OCI-LY7 (cell line): ENCODE measurements around the gene WNT3A. TPM values are rescaled to one million over a fixed set of nuclear protein-coding genes. Genes with fewer than 3 reads are reported as not detected.

Source experiments
- BruUV-seq: library from RNA; stranded (reverse); fragments of 400-500 nt; replicated peaks from 2 replicates; lab custom pipeline; 2021; lab: Mats Ljungman, UMichigan
- CTCF ChIA-PET: fragments of 300-600 bp; sonication (Branson Sonifier 250); formaldehyde crosslinking; loops from one replicate; lab custom pipeline; 2022; ENCODE audit warnings: antibody characterized with exemption; ENCODE audit not compliant: unreplicated experiment; lab: Charles Lee
- POLR2A ChIA-PET: fragments of 300-600 bp; sonication (Branson Sonifier 250); formaldehyde crosslinking; loops from one replicate; lab custom pipeline; 2022; ENCODE audit warnings: antibody characterized with exemption; lab: Charles Lee
- DNase-seq: peaks from one replicate; pipeline ENCODE4 v3.0.0-alpha.2; 2015; ENCODE audit warnings: low spot score
- H2AFZ ChIP-seq: fragments of 200-600 bp; sonication (generic), shearing (Covaris generic); 2 replicates; pipeline ENCODE4 v1.6.1; 2014; ENCODE audit warnings: mild to moderate bottlenecking, antibody characterized with exemption, low read length, moderate library complexity
- H3K27ac ChIP-seq: fragments of 200-600 bp; sonication (generic); 2 replicates; pipeline ENCODE4 v1.5.1; 2014; ENCODE audit warnings: mixed run types, low read depth, mild to moderate bottlenecking, moderate library complexity, low read length, inconsistent platforms; ENCODE audit not compliant: poor library complexity, severe bottlenecking
- H3K36me3 ChIP-seq: fragments of 200-600 bp; sonication (generic); 2 replicates; pipeline ENCODE4 v1.6.1; 2014; ENCODE audit warnings: mild to moderate bottlenecking, antibody characterized with exemption, low read length, moderate library complexity, mixed read lengths; ENCODE audit not compliant: insufficient read depth
- H3K4me1 ChIP-seq: fragments of 200-600 bp; sonication (generic); 2 replicates; pipeline ENCODE4 v1.5.1; 2014; ENCODE audit warnings: mild to moderate bottlenecking, low read length; ENCODE audit not compliant: insufficient read depth, poor library complexity, severe bottlenecking
- H3K4me2 ChIP-seq: fragments of 200-600 bp; sonication (generic); 2 replicates; pipeline ENCODE4 v1.6.1; 2014; ENCODE audit warnings: mild to moderate bottlenecking, low read length
- H3K4me3 ChIP-seq: fragments of 200-600 bp; sonication (generic); 2 replicates; pipeline ENCODE4 v1.5.1; 2014; ENCODE audit warnings: mild to moderate bottlenecking, low read depth, low read length; ENCODE audit not compliant: poor library complexity, severe bottlenecking
- H3K79me2 ChIP-seq: fragments of 200-600 bp; sonication (generic); 2 replicates; pipeline ENCODE4 v1.6.1; 2016; ENCODE audit warnings: low read depth, mild to moderate bottlenecking, low read length, moderate library complexity, mixed read lengths; ENCODE audit not compliant: insufficient read depth
- H3K9me2 ChIP-seq: fragments of 200-600 bp; sonication (generic); 2 replicates; pipeline ENCODE4 v1.6.1; 2016; ENCODE audit warnings: mild to moderate bottlenecking, low read length, mixed read lengths; ENCODE audit not compliant: insufficient read depth
- H3K9me3 ChIP-seq: fragments of 200-600 bp; sonication (generic); 2 replicates; pipeline ENCODE4 v1.6.1; 2014; ENCODE audit warnings: mild to moderate bottlenecking, mixed run types, low read length, mixed read lengths
- H4K20me1 ChIP-seq: fragments of 200-600 bp; sonication (generic); 2 replicates; pipeline ENCODE4 v1.6.1; 2014; ENCODE audit warnings: mild to moderate bottlenecking, antibody characterized with exemption, low read length, moderate library complexity, mixed read lengths; ENCODE audit not compliant: insufficient read depth
- CTCF ChIP-seq: fragments of 200-600 bp; sonication (generic); conservative IDR thresholded peaks from 2 replicates; pipeline ENCODE4 v1.5.1; 2014; ENCODE audit warnings: mild to moderate bottlenecking, antibody characterized with exemption, low read length, moderate library complexity, mixed read lengths
- EZH2phosphoT487 ChIP-seq: fragments of 200-600 bp; sonication (generic); IDR thresholded peaks from 2 replicates; pipeline ENCODE4 v1.6.1; 2018; ENCODE audit warnings: low read depth, borderline replicate concordance, mild to moderate bottlenecking, mixed run types, antibody characterized with exemption, low read length, moderate library complexity, mixed read lengths
- intact Hi-C: fragments of 100-400 bp; cut with micrococcal nuclease; formaldehyde crosslinking; loops from one replicate; pipeline ENCODE4 v1.10.0; 2022; ENCODE audit not compliant: unreplicated experiment
- total RNA-seq, 2 experiments: library from RNA; depleted of rRNA in 1 of 2; stranded (reverse); fragments of >200 nt in 1 of 2; shearing (Covaris generic) in 1 of 2; gene quantifications; 2 replicates each; pipeline ENCODE4 v1.2.3, GENCODE V29; 2014 to 2022

WNT3A gene
- total RNA-seq, 2 experiments from 2014 or later = not detected

DNA sequence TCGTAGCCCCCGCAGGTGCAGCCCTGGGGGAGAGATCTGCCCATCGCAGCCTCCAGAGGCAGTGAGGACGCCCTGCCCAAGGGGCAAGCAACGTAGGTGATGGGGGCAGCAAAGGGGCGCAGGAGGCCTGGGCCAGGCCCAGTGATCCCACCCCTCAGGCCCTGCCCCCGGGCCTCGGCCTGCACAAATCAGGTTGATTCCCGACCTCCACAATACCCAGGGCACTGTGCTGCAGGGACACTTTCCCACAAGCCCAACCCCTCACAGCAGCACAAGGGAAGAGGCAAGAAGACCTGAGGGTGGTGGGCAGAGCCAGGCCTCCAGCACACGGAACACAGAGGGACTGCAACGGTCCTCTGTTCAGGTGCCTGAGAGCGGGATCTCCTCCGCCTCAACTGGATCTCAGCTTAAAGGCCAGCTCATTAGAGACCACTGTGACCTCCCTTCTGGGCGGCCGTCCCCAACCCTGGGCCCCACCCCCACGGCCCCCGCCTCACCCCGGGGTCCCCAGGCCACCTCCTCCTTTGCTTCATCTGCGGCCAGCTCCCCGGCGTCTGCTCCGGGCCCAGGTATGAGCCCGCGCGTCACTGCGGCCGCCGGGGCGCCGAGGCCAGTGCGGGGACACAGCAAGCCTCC is 74.9 kb downstream of the WNT3A start:
- ChIA-PET CTCF (interaction anchor here (0.5 to 0.6 kb wide), 2 partner anchors 833 to 1029 kb away, joined by 3 to 5 read pairs; no protein-coding TSS in a partner anchor), POLR2A (interaction anchor here (0.6 to 2.1 kb wide), 6 partner anchors 9 to 27 kb away, joined by 3 to 5 read pairs (median 4); no protein-coding TSS in a partner anchor)
- Histone ChIP-seq H3K4me3 (peak overlapping the region; percentile 84), H3K79me2 (peaks cover 67% of the 10 kb centered on the region), H2AFZ (no peak overlapping the region; the same call in 1 of the 2 replicates), H3K36me3 (peaks cover 41% of the 10 kb centered on the region), H3K4me2 (peak overlapping the region; percentile 97), H3K4me1 (peaks cover 23% of the 10 kb centered on the region), H3K27ac (peak overlapping the region; percentile 57), H3K9me3 (no peaks in the 10 kb centered on the region), H4K20me1 (peaks cover 36% of the 10 kb centered on the region), H3K9me2 (no peaks in the 10 kb centered on the region)
- peak; percentile 37 for DNase-seq
- TF ChIP-seq EZH2phosphoT487 = no peak
- no peak for TF ChIP-seq CTCF
- BruUV-seq = no TSS peak
- intact Hi-C loops = loop anchor here (1.0 to 5.0 kb wide), 3 partner anchors 86 to 405 kb away; partner anchors contain the start of gene IBA57

GRCh38 chr1:228082214-228082917 is 75.6 kb downstream of the WNT3A start, which contains the start of gene ARF1:
Gene ARF1, plus strand, starts transcription at chr1:228082708. Its CDS starts 14,407 bp downstream, at chr1:228097115.
- ChIA-PET POLR2A (interaction anchor here (0.6 to 2.1 kb wide), 6 partner anchors 9 to 376 kb away, joined by 3 to 5 read pairs (median 4); no protein-coding TSS in a partner anchor), CTCF (interaction anchor here (0.5 to 0.6 kb wide), 2 partner anchors 832 to 1028 kb away, joined by 3 to 5 read pairs; no protein-coding TSS in a partner anchor)
- no peak for TF ChIP-seq EZH2phosphoT487
- TF ChIP-seq CTCF = no peak
- Histone ChIP-seq H3K4me3 (peak within 1 kb of the TSS; percentile 84), H2AFZ (no peak within 1 kb of the TSS; the same call in 1 of the 2 replicates), H3K9me3 (no peaks in the 10 kb centered on the region), H3K36me3 (peaks cover 45% of the 10 kb centered on the region), H3K4me1 (peaks cover 29% of the 10 kb centered on the region), H4K20me1 (peaks cover 42% of the 10 kb centered on the region), H3K27ac (peak within 1 kb of the TSS; percentile 62), H3K79me2 (peaks cover 74% of the 10 kb centered on the region), H3K4me2 (peak within 1 kb of the TSS; percentile 100), H3K9me2 (no peaks in the 10 kb centered on the region)
- intact Hi-C loops = loop anchor here (1.0 to 5.0 kb wide), 3 partner anchors 85 to 404 kb away; partner anchors contain the start of gene IBA57
- BruUV-seq = no TSS peak
- peak; percentile 97 for DNase-seq
